Thymus (tissue), 11 donors: ENCODE measurements around the gene AKR1B1. TPM values are rescaled to one million over a fixed set of nuclear protein-coding genes. Genes with fewer than 3 reads are reported as not detected.

Experiments
- DNase-seq, 9 donors: peaks; one replicate each; pipeline ENCODE4 v3.0.0-alpha.2; 2013; ENCODE audit warnings: low spot score in 9 of 9, low read depth in 6 of 9, missing footprints in 1 of 9
- H3K27ac ChIP-seq, 2 donors: one replicate each; pipeline ENCODE4 v1.5.1; 2013; ENCODE audit warnings: control low read depth in 1 of 2, low read depth in 1 of 2, low read length in 1 of 2, mild to moderate bottlenecking in 1 of 2, moderate library complexity in 1 of 2
- H3K27me3 ChIP-seq, 2 donors: one replicate each; pipeline ENCODE4 v1.5.1; 2013; ENCODE audit warnings: low read length in 1 of 2; ENCODE audit not compliant: control insufficient read depth in 2 of 2, insufficient read depth in 1 of 2
- H3K36me3 ChIP-seq, 2 donors: one replicate each; pipeline ENCODE4 v1.5.1; 2013; ENCODE audit warnings: low read length in 1 of 2, mild to moderate bottlenecking in 1 of 2, moderate library complexity in 1 of 2; ENCODE audit not compliant: control insufficient read depth in 2 of 2, insufficient read depth in 2 of 2
- H3K4me1 ChIP-seq, 2 donors: one replicate each; pipeline ENCODE4 v1.5.1; 2013; ENCODE audit warnings: low read length in 2 of 2; ENCODE audit not compliant: control insufficient read depth in 2 of 2, insufficient read depth in 2 of 2
- H3K4me3 ChIP-seq, 2 donors: one replicate each; pipeline ENCODE4 v1.5.1; 2013; ENCODE audit warnings: low read length in 2 of 2, control low read depth in 1 of 2, mild to moderate bottlenecking in 1 of 2
- H3K9me3 ChIP-seq, 2 donors: one replicate each; pipeline ENCODE4 v1.5.1; 2013; ENCODE audit warnings: low read length in 1 of 2, mild to moderate bottlenecking in 1 of 2; ENCODE audit not compliant: control insufficient read depth in 2 of 2, insufficient read depth in 1 of 2
- WGBS: extraction: QIAGEN DNeasy Blood & Tissue Kit; methylation state at CpG from one replicate; pipeline ENCODE4 v1.1.7; 2013; 5-methylcytosine and 5-hydroxymethylcytosine counted together
- polyA plus RNA-seq: library from polyadenylated mRNA; stranded (reverse); fragments of 200-250 nt; gene quantifications from one replicate; pipeline ENCODE4 v1.2.3, GENCODE V29; 2013
- total RNA-seq: library from RNA; stranded (reverse); fragments of 120-200 nt; gene quantifications from one replicate; pipeline ENCODE4 v1.2.4, GENCODE V29; 2013
- donor health status: healthy.

Gene AKR1B1
- total and polyA plus RNA-seq, 2 donors, result 32.4 to 53.5 TPM

DNA sequence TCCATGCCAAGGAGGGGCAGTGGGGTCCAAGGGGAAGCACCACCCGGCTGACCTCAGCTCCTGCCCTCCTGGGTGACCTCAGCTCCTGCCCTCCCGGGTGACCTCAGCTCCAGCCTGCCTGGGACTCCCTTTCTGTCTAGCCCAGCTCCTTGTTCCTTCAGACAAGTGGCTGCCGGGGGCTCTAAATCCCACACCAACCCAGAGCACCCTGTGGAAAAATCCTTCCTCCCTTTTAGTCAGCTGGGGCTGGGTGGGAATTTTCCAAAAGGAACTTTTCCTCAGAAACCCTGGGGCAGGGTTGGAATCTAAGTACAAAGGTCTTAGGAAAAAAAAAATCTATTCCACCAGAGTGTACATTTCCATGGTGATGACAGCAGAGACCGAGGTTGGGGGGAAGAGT is 36.3 kb downstream of the AKR1B1 start:
- DNase-seq, result no peak
- Histone ChIP-seq H3K4me3 (no peak overlapping the region), H3K36me3 (no peaks in the 10 kb centered on the region), H3K4me1 (peaks cover 0 to 9% of the 10 kb centered on the region in 2 donors), H3K27ac (no peak overlapping the region), H3K9me3 (no peaks in the 10 kb centered on the region), H3K27me3 (no peaks in the 10 kb centered on the region)
- WGBS, result 85% methylated on average over 4 of the region's 4 CpGs

- no peaks in the 10 kb centered on the region for H3K36me3 ChIP-seq
- 85% methylated on average over 3 of the region's 3 CpGs for WGBS
- peaks cover 0 to 9% of the 10 kb centered on the region in 2 donors for H3K4me1 ChIP-seq
- H3K27me3 ChIP-seq, result no peaks in the 10 kb centered on the region
- no peak overlapping the region for H3K4me3 ChIP-seq
- no peak overlapping the region for H3K27ac ChIP-seq
- no peak for DNase-seq
- no peaks in the 10 kb centered on the region for H3K9me3 ChIP-seq
Observed at GRCh38 chr7:134422008-134422407, 36.9 kb downstream of the AKR1B1 start.

DNA sequence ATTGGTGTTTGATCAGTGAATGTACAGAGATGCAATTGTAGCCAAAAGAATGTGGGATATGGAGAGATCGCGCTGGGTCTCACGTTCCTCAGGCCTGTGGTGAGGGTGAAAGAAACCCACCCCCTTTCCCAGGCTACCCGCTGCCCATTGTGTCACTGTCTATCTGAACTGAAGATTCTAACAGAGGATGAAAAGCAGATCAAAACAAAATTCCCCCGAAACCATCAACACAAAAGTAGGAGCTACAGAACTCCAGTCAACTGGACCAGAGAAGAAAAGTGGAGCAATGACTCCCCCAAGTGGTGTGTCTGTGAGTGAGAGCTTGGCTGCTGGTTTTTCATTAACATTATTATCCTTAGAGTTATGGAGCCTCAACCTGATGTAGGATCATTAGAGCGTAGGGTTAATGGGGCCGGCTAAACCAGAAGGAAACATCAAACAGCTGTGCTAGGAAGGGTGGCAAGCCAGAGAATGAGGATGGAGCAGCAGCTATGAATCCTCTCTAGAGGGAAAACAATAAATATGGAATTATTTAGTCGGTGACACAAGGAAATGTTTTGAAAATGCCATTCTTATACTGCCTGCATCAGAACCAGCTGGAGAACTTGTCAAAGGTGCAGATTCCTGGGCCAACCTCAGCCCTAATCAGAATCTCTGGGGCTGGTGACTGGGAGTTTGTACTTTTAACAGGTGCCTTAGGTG is 38.3 kb downstream of the AKR1B1 start:
- Histone ChIP-seq H3K27me3 (no peaks in the 10 kb centered on the region), H3K36me3 (no peaks in the 10 kb centered on the region), H3K4me1 (peaks cover 0 to 9% of the 10 kb centered on the region in 2 donors), H3K9me3 (no peaks in the 10 kb centered on the region), H3K4me3 (no peak overlapping the region), H3K27ac (no peak overlapping the region)
- WGBS, result 87% methylated on average over 8 of the region's 8 CpGs
- peak in 2 of 9 donors; percentile 8 to 16 for DNase-seq

- Histone ChIP-seq H3K27ac (no peak overlapping the region), H3K9me3 (no peaks in the 10 kb centered on the region), H3K36me3 (no peaks in the 10 kb centered on the region), H3K4me1 (peaks cover 0 to 9% of the 10 kb centered on the region in 2 donors), H3K4me3 (no peak overlapping the region), H3K27me3 (no peaks in the 10 kb centered on the region)
- peak in 1 of 9 donors; percentile 14 for DNase-seq
- 63% methylated on average over 3 of the region's 3 CpGs for WGBS
Observed at GRCh38 chr7:134419875-134420274, 39.0 kb downstream of the AKR1B1 start.

DNA sequence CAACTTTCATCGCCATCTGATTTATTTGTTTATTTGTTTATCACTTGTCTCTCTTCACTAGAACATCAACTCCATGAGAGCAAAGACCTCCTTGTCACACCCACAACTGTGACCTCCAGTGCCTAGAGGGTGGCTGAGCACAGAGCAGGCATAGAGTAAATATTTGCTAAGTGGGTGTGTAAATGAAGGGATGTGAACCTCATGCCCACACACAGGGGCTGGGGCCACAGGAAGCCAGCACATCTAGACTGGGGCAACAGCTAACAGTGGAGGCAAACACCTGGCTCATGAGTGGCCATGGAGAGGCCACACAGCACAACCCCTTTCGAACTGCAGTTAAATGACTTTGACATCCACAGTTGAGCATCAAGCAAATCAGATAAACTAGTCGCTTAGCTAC is 39.8 kb downstream of the AKR1B1 start:
- H3K27ac ChIP-seq, result no peak overlapping the region
- no peaks in the 10 kb centered on the region for H3K9me3 ChIP-seq
- H3K36me3 ChIP-seq, result no peaks in the 10 kb centered on the region
- H3K4me1 ChIP-seq, result peaks cover 0 to 9% of the 10 kb centered on the region in 2 donors
- no peaks in the 10 kb centered on the region for H3K27me3 ChIP-seq
- H3K4me3 ChIP-seq, result no peak overlapping the region
- no peak for DNase-seq
- 95% methylated on average over 3 of the region's 3 CpGs for WGBS

DNA sequence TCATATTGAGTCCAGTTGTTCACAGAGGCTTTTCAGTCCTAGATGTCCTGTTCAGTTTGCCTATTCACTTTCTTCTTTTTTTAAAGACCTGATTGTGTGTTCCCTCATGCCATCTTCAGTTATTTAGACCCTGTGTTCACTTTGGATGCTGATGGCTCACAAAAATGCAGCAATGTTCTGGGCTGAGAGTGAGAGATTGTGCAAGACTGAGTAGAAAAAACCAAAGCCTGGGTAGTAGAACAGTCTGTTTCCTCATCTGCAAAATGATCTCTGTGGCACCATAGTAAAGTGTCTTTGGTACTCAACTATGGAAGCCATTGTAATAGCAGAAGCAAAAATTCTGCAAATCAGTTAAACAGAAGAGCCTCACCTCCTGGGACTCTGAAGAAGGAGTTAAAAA is 43.2 kb downstream of the AKR1B1 start:
- H3K27me3 ChIP-seq, result no peaks in the 10 kb centered on the region
- no peak for DNase-seq
- no peaks in the 10 kb centered on the region for H3K9me3 ChIP-seq
- H3K4me1 ChIP-seq, result peaks cover 0 to 9% of the 10 kb centered on the region in 2 donors
- H3K36me3 ChIP-seq, result no peaks in the 10 kb centered on the region
- no peak overlapping the region for H3K27ac ChIP-seq
- no peak overlapping the region for H3K4me3 ChIP-seq

DNA sequence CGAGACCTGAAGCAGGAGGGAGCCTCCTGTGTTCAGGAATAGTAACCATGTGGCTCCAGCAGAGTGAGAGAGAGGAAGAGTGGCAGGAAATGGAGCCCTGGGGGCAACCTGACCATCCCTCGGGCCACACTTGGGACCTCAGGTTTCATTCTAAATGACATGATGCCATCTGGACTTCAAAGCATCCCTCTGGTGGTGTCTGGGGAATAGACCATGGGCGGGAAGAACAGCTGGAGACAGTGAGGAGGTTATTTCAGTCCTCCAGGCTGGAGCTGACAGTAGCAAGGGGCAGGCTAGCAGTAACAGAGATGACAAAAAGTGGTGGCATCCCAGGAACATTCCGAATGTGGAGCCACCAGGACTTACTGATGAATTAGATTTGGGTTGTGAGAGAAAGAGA is 44.8 kb downstream of the AKR1B1 start:
- no peaks in the 10 kb centered on the region for H3K4me1 ChIP-seq
- H3K9me3 ChIP-seq, result no peaks in the 10 kb centered on the region
- H3K27ac ChIP-seq, result no peak overlapping the region
- no peaks in the 10 kb centered on the region for H3K36me3 ChIP-seq
- 80% methylated on average over 4 of the region's 4 CpGs for WGBS
- no peak for DNase-seq
- H3K27me3 ChIP-seq, result no peaks in the 10 kb centered on the region
- H3K4me3 ChIP-seq, result no peak overlapping the region

DNA sequence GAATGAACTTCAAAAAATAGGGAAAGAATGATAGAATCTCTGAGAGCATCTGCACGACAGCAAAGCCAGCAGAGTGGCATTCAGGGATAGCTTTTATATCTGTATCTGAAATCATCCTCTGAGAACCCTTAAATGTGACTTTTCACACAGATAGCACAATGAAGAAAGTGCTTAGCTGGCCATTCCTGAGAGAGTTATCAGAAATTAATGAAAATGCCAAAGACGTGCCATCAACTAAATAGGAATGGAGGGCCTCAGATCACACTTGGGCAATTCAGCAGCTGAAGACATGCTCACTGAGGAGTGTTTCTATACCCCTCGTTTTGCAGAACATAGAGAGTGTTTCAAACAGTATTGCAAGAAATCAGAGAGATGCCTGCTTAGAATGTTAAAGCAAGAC is 51.6 kb downstream of the AKR1B1 start:
- no peaks in the 10 kb centered on the region for H3K9me3 ChIP-seq
- H3K27ac ChIP-seq, result no peak overlapping the region
- no peaks in the 10 kb centered on the region for H3K36me3 ChIP-seq
- H3K27me3 ChIP-seq, result no peaks in the 10 kb centered on the region
- H3K4me1 ChIP-seq, result no peaks in the 10 kb centered on the region
- DNase-seq, result no peak
- H3K4me3 ChIP-seq, result no peak overlapping the region
- 88% methylated on average over 3 of the region's 3 CpGs for WGBS

DNA sequence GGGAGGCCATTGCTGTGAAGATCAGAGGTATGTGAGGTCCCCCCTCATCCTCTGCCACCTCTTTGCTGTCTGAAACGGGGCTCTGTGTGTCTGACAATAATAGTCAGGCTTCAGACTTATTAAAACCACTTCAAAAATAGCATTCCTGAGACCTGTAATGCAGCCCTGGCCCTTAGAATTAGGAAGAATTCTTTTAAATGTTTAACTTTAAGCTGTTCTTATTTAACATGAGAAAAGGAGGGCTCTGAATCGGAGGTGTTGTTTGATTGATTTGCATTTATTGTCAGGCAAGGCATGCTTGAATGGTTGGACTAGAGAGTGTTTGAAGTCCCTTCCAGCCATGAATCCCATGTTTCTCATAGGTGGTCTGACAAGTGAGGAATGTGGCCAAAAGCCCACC is 52.5 kb downstream of the AKR1B1 start:
- no peak for DNase-seq
- no peak overlapping the region for H3K27ac ChIP-seq
- no peaks in the 10 kb centered on the region for H3K36me3 ChIP-seq
- H3K4me1 ChIP-seq, result no peaks in the 10 kb centered on the region
- no peaks in the 10 kb centered on the region for H3K9me3 ChIP-seq
- H3K27me3 ChIP-seq, result no peaks in the 10 kb centered on the region
- 73% methylated on average over 2 of the region's 2 CpGs for WGBS
- H3K4me3 ChIP-seq, result no peak overlapping the region
